DMS79 (cell line): ENCODE results near the gene CYBB.

Experiments
- DNase-seq: peaks from one replicate; lab custom pipeline; 2025; lab: John Stamatoyannopoulos, UW

Gene CYBB

DNA sequence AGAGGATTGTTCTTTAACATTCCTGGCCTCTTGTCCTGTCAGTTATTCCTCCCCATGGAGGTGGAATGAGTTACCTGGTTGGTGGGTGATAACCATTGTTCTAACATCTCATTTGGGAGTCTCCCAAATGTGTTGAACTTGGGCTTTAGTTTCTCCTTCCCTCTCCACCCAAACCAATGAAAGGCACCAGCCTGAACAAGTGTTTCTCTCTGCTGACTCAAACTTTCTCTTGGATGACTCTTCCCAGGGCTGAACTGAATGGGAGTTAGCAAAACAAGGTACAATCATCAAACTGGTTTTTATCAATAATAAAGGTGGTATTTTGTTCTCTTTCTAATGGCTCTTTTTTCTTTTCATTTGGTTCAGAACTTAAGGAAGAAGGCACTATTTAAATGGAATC is 64.8 kb downstream of the CYBB start:
- DNase-seq = no peak

DNA sequence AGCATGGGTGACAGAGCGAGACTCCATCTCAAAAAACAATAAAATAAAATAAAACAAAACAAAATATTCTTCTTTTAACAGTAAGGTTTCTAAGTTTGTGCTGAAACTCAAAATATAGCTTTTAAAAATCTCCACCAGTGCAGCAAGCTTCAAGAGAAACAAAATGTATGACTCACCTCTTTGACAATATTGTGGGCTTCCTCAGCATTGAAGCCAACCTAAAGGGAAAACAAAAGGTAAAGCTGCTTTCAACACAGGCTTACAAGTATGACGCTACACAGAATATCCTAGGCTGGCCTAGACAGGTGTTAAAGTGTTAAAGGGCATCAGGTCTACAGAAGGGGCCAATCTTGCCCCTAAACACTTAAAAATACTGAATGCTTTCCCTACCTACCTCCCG is 66.3 kb downstream of the CYBB start:
- no peak for DNase-seq

DNA sequence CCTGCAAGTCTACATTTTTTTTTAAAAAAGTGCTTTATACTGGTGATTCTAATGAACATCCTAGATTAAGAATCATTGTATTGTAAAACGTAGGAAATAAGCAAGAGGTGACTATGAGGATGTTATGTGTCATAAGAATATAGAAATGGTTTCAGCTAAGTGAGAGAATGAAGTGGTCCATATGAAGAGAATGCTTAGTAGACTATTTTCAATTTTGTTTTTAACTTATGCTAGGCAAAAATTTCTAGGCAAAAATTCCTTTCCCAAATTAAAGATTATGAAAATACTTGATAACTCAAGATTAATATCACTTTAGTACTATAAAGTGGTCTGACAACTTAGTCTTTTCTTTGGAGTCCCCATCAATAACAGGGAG is 66.7 kb downstream of the CYBB start:
- no peak for DNase-seq

- peak; percentile 33 for DNase-seq
Observed at GRCh38 chrX:37846934-37847732, 67.3 kb downstream of the CYBB start, which contains the start of gene DYNLT3. Gene DYNLT3 (minus strand): TSS chrX:37847571. CDS start chrX:37847510, 61 bp downstream.

DNA sequence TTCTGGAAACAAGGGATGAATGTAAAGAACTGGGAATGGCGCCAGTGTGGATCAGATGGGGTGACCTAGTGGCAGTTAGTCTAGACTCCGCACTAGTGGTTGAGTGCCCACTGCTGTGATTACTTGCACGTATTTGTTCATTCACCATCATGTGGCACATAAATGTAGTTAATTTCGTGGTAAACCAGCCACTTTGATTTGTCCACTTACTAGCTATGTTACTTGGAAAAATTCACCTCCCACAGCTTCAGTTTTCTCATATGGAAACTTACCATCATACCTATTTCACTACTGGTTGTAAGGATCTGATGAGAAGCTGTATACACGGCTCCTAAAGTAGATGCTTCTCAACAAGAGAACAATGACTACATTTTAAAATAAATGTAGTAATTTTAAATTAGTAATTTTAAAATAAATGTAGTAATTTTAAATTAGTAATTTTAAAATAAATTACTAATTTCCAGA is 67.9 kb downstream of the CYBB start:
- no peak for DNase-seq

DNA sequence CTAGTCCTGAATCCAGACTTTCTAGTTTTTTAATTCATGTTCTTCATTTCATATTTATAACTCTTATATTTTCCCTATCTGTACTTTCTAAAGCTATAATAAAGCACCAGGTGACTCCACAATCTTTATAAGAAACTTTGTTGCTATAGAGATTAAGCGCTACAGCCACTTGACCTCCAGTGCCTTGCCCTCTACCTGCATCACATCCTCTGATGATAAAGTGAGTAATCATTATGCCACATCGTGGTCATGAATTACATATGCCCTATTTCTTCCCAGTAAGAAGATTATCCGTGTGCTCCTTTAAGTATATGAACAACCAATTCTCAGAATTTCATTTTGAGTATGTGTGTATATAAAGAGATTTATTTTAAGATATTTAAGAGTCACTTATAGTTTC is 74.3 kb downstream of the CYBB start:
- no peak for DNase-seq

DNA sequence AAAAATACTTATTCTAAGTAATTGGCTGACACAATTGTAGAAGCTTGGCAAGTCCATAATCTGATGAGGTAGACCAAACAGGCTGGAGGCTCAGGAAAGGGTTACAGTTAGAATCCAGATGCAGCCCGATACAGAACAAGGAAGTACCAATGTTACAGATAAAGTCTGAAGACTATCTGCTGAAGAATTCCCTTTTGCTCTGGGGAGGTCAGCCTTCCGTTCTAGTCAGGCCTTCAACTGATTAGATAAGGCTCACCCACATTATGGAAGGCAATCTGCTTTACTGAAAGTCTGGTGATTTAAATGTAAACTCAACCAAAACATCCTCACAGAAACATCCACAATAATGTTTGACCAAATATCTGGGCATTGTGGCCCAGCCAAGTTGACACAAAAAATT is 74.9 kb downstream of the CYBB start:
- DNase-seq = no peak

- DNase-seq = no peak
Observed at GRCh38 chrX:37860721-37861120, 80.9 kb downstream of the CYBB start.

DNA sequence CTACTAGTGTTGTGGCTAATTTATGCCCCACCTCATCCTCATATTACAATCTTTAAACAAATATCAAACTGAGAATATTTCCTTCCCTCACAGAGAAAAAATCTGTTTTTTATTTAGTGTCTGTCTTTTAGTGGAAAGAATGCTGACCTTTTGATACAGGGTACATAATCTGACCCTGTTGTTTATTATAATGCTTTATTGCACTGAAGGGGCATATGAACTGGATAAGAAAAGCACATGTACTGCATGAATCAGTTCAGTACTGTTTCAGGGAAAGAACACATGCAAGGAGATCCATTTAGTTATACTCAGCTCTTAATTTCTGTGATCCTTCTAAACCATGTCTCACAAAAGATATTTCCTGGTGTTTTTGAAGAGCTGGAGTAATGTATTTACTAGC is 83.0 kb downstream of the CYBB start:
- no peak for DNase-seq
